MM.1S (cell line): ENCODE data around the gene DNAI4.

Experiments
- DNase-seq: peaks from one replicate; pipeline ENCODE4 v3.0.0-alpha.2; 2015
- H2AFZ ChIP-seq: fragments of 300-600 bp; sonication (generic); 2 replicates; pipeline ENCODE4 v1.6.0; 2016; ENCODE audit warnings: antibody characterized with exemption, low read length
- H3F3A ChIP-seq: fragments of 300-600 bp; sonication (generic); 2 replicates; pipeline ENCODE4 v1.6.1; 2016; ENCODE audit warnings: mild to moderate bottlenecking, antibody characterized with exemption, low read length, moderate library complexity, mixed read lengths; ENCODE audit not compliant: insufficient read depth
- H3K27ac ChIP-seq: fragments of 300-600 bp; sonication (generic); 2 replicates; pipeline ENCODE4 v1.5.1; 2016; ENCODE audit warnings: mild to moderate bottlenecking, low read length
- H3K27me3 ChIP-seq: fragments of 300-600 bp; sonication (generic); replicated peaks from 2 replicates; pipeline ENCODE4 v1.6.0; 2016; ENCODE audit warnings: low read length; ENCODE audit not compliant: insufficient read depth
- H3K36me3 ChIP-seq: fragments of 300-600 bp; sonication (generic); replicated peaks from 2 replicates; pipeline ENCODE4 v1.6.1; 2016; ENCODE audit warnings: mild to moderate bottlenecking, low read length, mixed read lengths; ENCODE audit not compliant: insufficient read depth
- H3K4me1 ChIP-seq: fragments of 300-600 bp; sonication (generic); 2 replicates; pipeline ENCODE4 v1.6.1; 2016; ENCODE audit warnings: low read length, mixed read lengths
- H3K4me2 ChIP-seq: fragments of 300-600 bp; sonication (generic); 2 replicates; pipeline ENCODE4 v1.6.0; 2016; ENCODE audit warnings: low read depth, low read length
- H3K4me3 ChIP-seq: fragments of 300-600 bp; sonication (generic); 2 replicates; pipeline ENCODE4 v1.5.1; 2016; ENCODE audit warnings: low read length, mixed read lengths
- H3K79me2 ChIP-seq: fragments of 300-600 bp; sonication (generic); 2 replicates; pipeline ENCODE4 v1.6.1; 2016; ENCODE audit warnings: mixed run types, low read length, mixed read lengths
- H3K9ac ChIP-seq: fragments of 300-600 bp; sonication (generic); 2 replicates; pipeline ENCODE4 v1.6.1; 2016; ENCODE audit warnings: low read length, mixed read lengths
- H3K9me2 ChIP-seq: fragments of 300-600 bp; sonication (generic); replicated peaks from 2 replicates; pipeline ENCODE4 v1.6.1; 2016; ENCODE audit warnings: mild to moderate bottlenecking, low read length, mixed read lengths; ENCODE audit not compliant: insufficient read depth
- H3K9me3 ChIP-seq: fragments of 300-600 bp; sonication (generic); replicated peaks from 2 replicates; pipeline ENCODE4 v1.6.1; 2016; ENCODE audit warnings: mild to moderate bottlenecking, low read length, mixed read lengths; ENCODE audit not compliant: insufficient read depth
- H4K20me1 ChIP-seq: fragments of 300-600 bp; sonication (generic); 2 replicates; pipeline ENCODE4 v1.6.1; 2016; ENCODE audit warnings: mild to moderate bottlenecking, low read length, moderate library complexity, mixed read lengths; ENCODE audit not compliant: insufficient read depth
- EZH2 ChIP-seq: fragments of 300-600 bp; sonication (generic); optimal IDR thresholded peaks from 2 replicates; pipeline ENCODE3; 2017; ENCODE audit warnings: low read depth, mild to moderate bottlenecking, antibody characterized with exemption, low read length, mixed read lengths
- EZH2phosphoT487 ChIP-seq: fragments of 300-600 bp; sonication (generic); IDR thresholded peaks from 2 replicates; pipeline ENCODE4 v1.6.1; 2018; ENCODE audit warnings: antibody characterized with exemption, low read length
- TF ChIP-seq, protein P1 (sequence below): fragments of 300-600 bp; sonication (generic); IDR thresholded peaks from 2 replicates; pipeline ENCODE4 v1.5.1; 2016; ENCODE audit warnings: antibody characterized with exemption, low read length, mixed read lengths

The DNAI4 gene

GRCh38 chr1:66768965-66769364 lies 155.7 kb downstream of the DNAI4 start:
- Histone ChIP-seq H3K36me3 (no peaks in the 10 kb centered on the region), H3K4me2 (peak overlapping the region; percentile 92), H3K4me1 (peaks cover 45% of the 10 kb centered on the region), H3K27me3 (no peaks in the 10 kb centered on the region), H2AFZ (no peak overlapping the region), H3F3A (peaks cover 19% of the 10 kb centered on the region), H3K9ac (peak overlapping the region; percentile 50), H3K9me2 (no peaks in the 10 kb centered on the region), H3K27ac (peak overlapping the region; percentile 74; the same call in 1 of the 2 replicates), H3K79me2 (no peaks in the 10 kb centered on the region), H3K4me3 (peak overlapping the region; percentile 56; the same call in 1 of the 2 replicates), H3K9me3 (no peaks in the 10 kb centered on the region), H4K20me1 (no peaks in the 10 kb centered on the region)
- DNase-seq = peak; percentile 81
- TF ChIP-seq, protein P1, sequence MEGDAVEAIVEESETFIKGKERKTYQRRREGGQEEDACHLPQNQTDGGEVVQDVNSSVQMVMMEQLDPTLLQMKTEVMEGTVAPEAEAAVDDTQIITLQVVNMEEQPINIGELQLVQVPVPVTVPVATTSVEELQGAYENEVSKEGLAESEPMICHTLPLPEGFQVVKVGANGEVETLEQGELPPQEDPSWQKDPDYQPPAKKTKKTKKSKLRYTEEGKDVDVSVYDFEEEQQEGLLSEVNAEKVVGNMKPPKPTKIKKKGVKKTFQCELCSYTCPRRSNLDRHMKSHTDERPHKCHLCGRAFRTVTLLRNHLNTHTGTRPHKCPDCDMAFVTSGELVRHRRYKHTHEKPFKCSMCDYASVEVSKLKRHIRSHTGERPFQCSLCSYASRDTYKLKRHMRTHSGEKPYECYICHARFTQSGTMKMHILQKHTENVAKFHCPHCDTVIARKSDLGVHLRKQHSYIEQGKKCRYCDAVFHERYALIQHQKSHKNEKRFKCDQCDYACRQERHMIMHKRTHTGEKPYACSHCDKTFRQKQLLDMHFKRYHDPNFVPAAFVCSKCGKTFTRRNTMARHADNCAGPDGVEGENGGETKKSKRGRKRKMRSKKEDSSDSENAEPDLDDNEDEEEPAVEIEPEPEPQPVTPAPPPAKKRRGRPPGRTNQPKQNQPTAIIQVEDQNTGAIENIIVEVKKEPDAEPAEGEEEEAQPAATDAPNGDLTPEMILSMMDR = no peak
- TF ChIP-seq EZH2phosphoT487 (no peak), EZH2 (no peak)

DNA sequence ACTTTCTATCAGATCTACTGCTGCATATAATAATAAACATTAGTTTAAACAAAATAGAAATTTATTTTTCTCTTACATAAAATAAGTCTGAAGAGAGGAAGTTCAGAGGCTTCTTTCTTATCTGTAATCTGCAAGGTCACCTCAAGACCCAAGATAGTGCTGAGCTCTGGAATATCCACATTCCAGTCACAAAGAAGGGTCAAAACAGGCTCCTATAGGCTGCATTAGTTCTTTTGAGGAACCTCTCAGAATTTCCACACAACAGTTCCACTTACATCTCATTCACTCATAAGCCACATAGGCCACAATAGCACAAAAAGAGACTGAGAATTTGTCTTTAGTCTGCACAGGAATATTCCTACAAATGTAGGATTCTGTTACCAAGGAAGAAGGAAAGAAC lies 157.0 kb downstream of the DNAI4 start:
- peaks cover 24% of the 10 kb centered on the region for H3F3A ChIP-seq
- TF ChIP-seq, protein P1 = no peak
- TF ChIP-seq EZH2phosphoT487 (no peak), EZH2 (no peak)
- no peak overlapping the region for H3K9ac ChIP-seq
- no peak overlapping the region for H3K27ac ChIP-seq
- H3K27me3 ChIP-seq = no peaks in the 10 kb centered on the region
- H2AFZ ChIP-seq = no peak overlapping the region
- no peak overlapping the region for H3K4me2 ChIP-seq
- H3K9me2 ChIP-seq = no peaks in the 10 kb centered on the region
- peaks cover 48% of the 10 kb centered on the region for H3K4me1 ChIP-seq
- no peaks in the 10 kb centered on the region for H3K79me2 ChIP-seq
- H3K36me3 ChIP-seq = no peaks in the 10 kb centered on the region
- no peak for DNase-seq
- no peaks in the 10 kb centered on the region for H3K9me3 ChIP-seq
- H4K20me1 ChIP-seq = no peaks in the 10 kb centered on the region
- H3K4me3 ChIP-seq = no peak overlapping the region

DNA sequence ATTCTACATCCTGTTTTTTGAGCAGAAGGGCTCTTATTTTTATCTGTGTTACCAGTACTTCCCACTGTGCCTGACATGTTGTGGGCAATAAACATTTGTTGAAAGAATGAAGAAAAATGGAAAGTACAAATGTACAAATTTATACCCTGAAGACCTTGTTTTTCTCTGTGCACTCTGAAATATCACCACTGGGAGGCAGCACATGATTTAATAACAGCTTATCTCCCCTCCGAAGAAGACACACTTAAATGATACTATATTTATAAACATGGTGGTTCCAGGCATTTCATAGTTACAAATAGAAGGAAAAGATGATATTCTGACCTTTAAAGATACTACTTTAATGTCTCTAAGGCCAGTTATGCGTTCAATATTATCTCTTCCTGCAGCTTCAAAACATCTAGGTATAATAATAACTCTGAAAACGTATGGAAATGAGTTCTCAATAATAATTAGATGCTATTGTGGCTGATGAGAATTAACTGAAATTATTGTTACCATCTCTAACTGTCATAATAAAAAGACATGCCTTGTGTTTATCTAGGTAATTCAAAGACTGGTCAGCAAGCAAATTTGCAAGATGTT lies 159.6 kb downstream of the DNAI4 start:
- Histone ChIP-seq H3K79me2 (no peaks in the 10 kb centered on the region), H3K27me3 (no peaks in the 10 kb centered on the region), H3K9me2 (no peaks in the 10 kb centered on the region), H3K36me3 (no peaks in the 10 kb centered on the region), H3K9me3 (no peaks in the 10 kb centered on the region), H3F3A (peaks cover 32% of the 10 kb centered on the region), H3K4me1 (peaks cover 47% of the 10 kb centered on the region), H2AFZ (peak overlapping the region; percentile 13; the same call in 1 of the 2 replicates), H3K4me2 (peak overlapping the region; percentile 4; the same call in 1 of the 2 replicates), H3K4me3 (no peak overlapping the region), H3K9ac (no peak overlapping the region), H4K20me1 (no peaks in the 10 kb centered on the region), H3K27ac (no peak overlapping the region)
- TF ChIP-seq, protein P1 = peak; percentile 78
- TF ChIP-seq EZH2 = no peak
- DNase-seq = peak; percentile 72
